Activated naive CD4-positive, alpha-beta T cell treated with anti-CD3 and anti-CD28 coated beads for 36 hours (primary cell): ENCODE measurements around the gene MAPKBP1. TPM values are rescaled to one million over a fixed set of nuclear protein-coding genes. Genes with fewer than 3 reads are reported as not detected.

Experiments
- CTCF ChIA-PET: fragments of 350-600 bp; sonication (Branson Sonifier 250); formaldehyde crosslinking; loops from one replicate; lab custom pipeline; 2021; ENCODE audit warnings: antibody characterized with exemption; lab: Charles Lee
- DNase-seq: peaks from one replicate; pipeline ENCODE4 v3.0.0-alpha.2; 2020
- H3K27ac Mint-ChIP-seq: one replicate; pipeline ENCODE4 v1.8.0; 2021; ENCODE audit warnings: mild to moderate bottlenecking, mixed read lengths
- H3K27me3 Mint-ChIP-seq: one replicate; pipeline ENCODE4 v1.8.0; 2021; ENCODE audit warnings: low read depth, mixed read lengths
- H3K36me3 Mint-ChIP-seq: one replicate; pipeline ENCODE4 v1.8.0; 2021; ENCODE audit warnings: low read depth, mixed read lengths
- H3K4me1 Mint-ChIP-seq: one replicate; pipeline ENCODE4 v1.8.0; 2021; ENCODE audit warnings: low read depth, mixed read lengths
- H3K4me3 Mint-ChIP-seq: one replicate; pipeline ENCODE4 v1.8.0; 2021; ENCODE audit warnings: mild to moderate bottlenecking, moderate library complexity, mixed read lengths
- H3K9me3 Mint-ChIP-seq: one replicate; pipeline ENCODE4 v1.8.0; 2021; ENCODE audit warnings: mixed read lengths
- intact Hi-C: fragments of 100-400 bp; cut with micrococcal nuclease; formaldehyde crosslinking; loops from one replicate; pipeline ENCODE4 v1.15.1; 2023
- total RNA-seq, 2 experiments: library from RNA; stranded (reverse); gene quantifications; one replicate each; pipeline ENCODE4 v1.2.3, GENCODE V29; 2021

The MAPKBP1 gene
- total RNA-seq, 2 experiments from 2014 or later: 13.8 to 13.9 TPM

GRCh38 chr15:41799488-41799805 lies 25.2 kb downstream of the MAPKBP1 start:
- H3K36me3 Mint-ChIP-seq: peaks cover 4% of the 10 kb centered on the region
- no peaks in the 10 kb centered on the region for H3K9me3 Mint-ChIP-seq
- no peak overlapping the region for H3K27ac Mint-ChIP-seq
- intact Hi-C loops: no loop called here
- no peaks in the 10 kb centered on the region for H3K27me3 Mint-ChIP-seq
- no peak for DNase-seq
- CTCF ChIA-PET: interaction anchor here (3.8 to 4.5 kb wide), 2 partner anchors 12 to 26 kb away, joined by 19 to 23 read pairs; partner anchors contain the start of gene MAPKBP1
- peaks cover 21% of the 10 kb centered on the region for H3K4me1 Mint-ChIP-seq
- H3K4me3 Mint-ChIP-seq: no peak overlapping the region

GRCh38 chr15:41801185-41801584 lies 26.9 kb downstream of the MAPKBP1 start:
- no peaks in the 10 kb centered on the region for H3K9me3 Mint-ChIP-seq
- peaks cover 17% of the 10 kb centered on the region for H3K4me1 Mint-ChIP-seq
- H3K4me3 Mint-ChIP-seq: no peak overlapping the region
- CTCF ChIA-PET: interaction anchor here (0.6 to 4.5 kb wide), 4 partner anchors 10 to 74 kb away, joined by 3 to 23 read pairs (median 12); partner anchors contain the start of gene MAPKBP1
- intact Hi-C loops: no loop called here
- H3K27ac Mint-ChIP-seq: no peak overlapping the region
- no peak for DNase-seq
- H3K36me3 Mint-ChIP-seq: peaks cover 4% of the 10 kb centered on the region
- no peaks in the 10 kb centered on the region for H3K27me3 Mint-ChIP-seq

GRCh38 chr15:41801850-41802455 lies 27.7 kb downstream of the MAPKBP1 start:
- DNase-seq: no peak
- Mint-ChIP-seq H3K27me3 (no peaks in the 10 kb centered on the region), H3K9me3 (no peaks in the 10 kb centered on the region), H3K4me3 (no peak overlapping the region), H3K4me1 (peaks cover 14% of the 10 kb centered on the region), H3K36me3 (peaks cover 4% of the 10 kb centered on the region), H3K27ac (no peak overlapping the region)
- CTCF ChIA-PET: interaction anchor here (0.6 to 4.5 kb wide), 5 partner anchors 9 to 132 kb away, joined by 3 to 23 read pairs (median 4); partner anchors contain the start of gene MAPKBP1
- intact Hi-C loops: no loop called here

- Mint-ChIP-seq H3K27ac (no peak overlapping the region), H3K4me1 (peaks cover 12% of the 10 kb centered on the region), H3K9me3 (no peaks in the 10 kb centered on the region), H3K36me3 (peaks cover 4% of the 10 kb centered on the region), H3K4me3 (no peak overlapping the region), H3K27me3 (no peaks in the 10 kb centered on the region)
- DNase-seq: no peak
- intact Hi-C loops: no loop called here
- CTCF ChIA-PET: interaction anchor here (4.3 kb wide), 1 partner anchor 30 kb away, joined by 36 read pairs; the partner anchor contains the start of gene MAPKBP1
These were observed 30.1 kb downstream of the MAPKBP1 start for GRCh38 chr15:41804361-41804760.

GRCh38 chr15:41804916-41805666 lies 30.8 kb downstream of the MAPKBP1 start:
- Mint-ChIP-seq H3K4me1 (peaks cover 10% of the 10 kb centered on the region), H3K27me3 (no peaks in the 10 kb centered on the region), H3K36me3 (peaks cover 4% of the 10 kb centered on the region), H3K4me3 (no peak overlapping the region), H3K27ac (peak overlapping the region; percentile 10), H3K9me3 (no peaks in the 10 kb centered on the region)
- no peak for DNase-seq
- CTCF ChIA-PET: interaction anchor here (4.3 kb wide), 1 partner anchor 31 kb away, joined by 36 read pairs; the partner anchor contains the start of gene MAPKBP1
- intact Hi-C loops: no loop called here

GRCh38 chr15:41805711-41806110 lies 31.4 kb downstream of the MAPKBP1 start:
- intact Hi-C loops: no loop called here
- peaks cover 2% of the 10 kb centered on the region for H3K36me3 Mint-ChIP-seq
- no peaks in the 10 kb centered on the region for H3K27me3 Mint-ChIP-seq
- CTCF ChIA-PET: interaction anchor here (1.0 to 4.3 kb wide), 2 partner anchors 9 to 32 kb away, joined by 3 to 36 read pairs; partner anchors contain the start of gene MAPKBP1
- DNase-seq: no peak
- no peak overlapping the region for H3K4me3 Mint-ChIP-seq
- peaks cover 10% of the 10 kb centered on the region for H3K4me1 Mint-ChIP-seq
- H3K27ac Mint-ChIP-seq: no peak overlapping the region
- no peaks in the 10 kb centered on the region for H3K9me3 Mint-ChIP-seq

GRCh38 chr15:41806291-41807181 lies 32.3 kb downstream of the MAPKBP1 start:
- Mint-ChIP-seq H3K27ac (no peak overlapping the region), H3K9me3 (no peaks in the 10 kb centered on the region), H3K36me3 (peaks cover 2% of the 10 kb centered on the region), H3K27me3 (no peaks in the 10 kb centered on the region), H3K4me1 (peaks cover 14% of the 10 kb centered on the region), H3K4me3 (no peak overlapping the region)
- intact Hi-C loops: no loop called here
- DNase-seq: peak; percentile 25
- CTCF ChIA-PET: interaction anchor here (0.6 to 4.3 kb wide), 6 partner anchors 9 to 971 kb away, joined by 3 to 36 read pairs (median 4); partner anchors contain the start of gene MAPKBP1

- Mint-ChIP-seq H3K4me3 (no peak overlapping the region), H3K27me3 (no peaks in the 10 kb centered on the region), H3K27ac (no peak overlapping the region), H3K36me3 (no peaks in the 10 kb centered on the region), H3K4me1 (peaks cover 14% of the 10 kb centered on the region), H3K9me3 (no peaks in the 10 kb centered on the region)
- intact Hi-C loops: no loop called here
- no peak for DNase-seq
- CTCF ChIA-PET: interaction anchor here (0.6 to 6.5 kb wide), 5 partner anchors 30 to 308 kb away, joined by 3 to 177 read pairs (median 18); partner anchors contain the start of gene MAPKBP1
These were observed 34.8 kb downstream of the MAPKBP1 start for GRCh38 chr15:41809121-41809520.

- DNase-seq: no peak
- no peak overlapping the region for H3K4me3 Mint-ChIP-seq
- H3K36me3 Mint-ChIP-seq: no peaks in the 10 kb centered on the region
- no peaks in the 10 kb centered on the region for H3K9me3 Mint-ChIP-seq
- CTCF ChIA-PET: interaction anchor here (0.6 to 6.5 kb wide), 11 partner anchors 8 to 308 kb away, joined by 3 to 177 read pairs (median 18); partner anchors contain the start of genes MAPKBP1 and PLA2G4B
- no peaks in the 10 kb centered on the region for H3K27me3 Mint-ChIP-seq
- no peak overlapping the region for H3K27ac Mint-ChIP-seq
- intact Hi-C loops: loop anchor here (2.0 kb wide), 2 partner anchors 149 to 343 kb away; partner anchors contain the start of gene MGA
- H3K4me1 Mint-ChIP-seq: peaks cover 9% of the 10 kb centered on the region
These were observed 35.4 kb downstream of the MAPKBP1 start for GRCh38 chr15:41809526-41810220.

GRCh38 chr15:41810651-41811431 lies 36.6 kb downstream of the MAPKBP1 start:
- H3K4me3 Mint-ChIP-seq: no peak overlapping the region
- peaks cover 6% of the 10 kb centered on the region for H3K4me1 Mint-ChIP-seq
- CTCF ChIA-PET: interaction anchor here (0.5 to 6.5 kb wide), 37 partner anchors 9 to 345 kb away, joined by 3 to 177 read pairs (median 4); partner anchors contain the start of genes MAPKBP1 and PLA2G4B
- no peak for DNase-seq
- H3K27ac Mint-ChIP-seq: no peak overlapping the region
- H3K27me3 Mint-ChIP-seq: no peaks in the 10 kb centered on the region
- H3K9me3 Mint-ChIP-seq: no peaks in the 10 kb centered on the region
- intact Hi-C loops: loop anchor here (1.0 to 2.0 kb wide), 6 partner anchors 37 to 344 kb away; partner anchors contain the start of genes MAPKBP1 and MGA
- no peaks in the 10 kb centered on the region for H3K36me3 Mint-ChIP-seq
